Stimulated activated CD8-positive, alpha-beta memory T cell treated with anti-CD3 and anti-CD28 coated beads, Interleukin-2, amount 100 ng/mL, for 1 hour (primary cell): ENCODE results near the gene ANKRD44.
"Not testable (repeated sequence)": the region's sequence is repeated elsewhere in the genome, so short reads cannot be mapped to it uniquely, and the experiment has no call there.

Experiments used
- DNase-seq, 2 donors: peaks; one replicate each; pipeline ENCODE4 v3.0.0-alpha.2; 2020; ENCODE audit warnings: low read depth in 2 of 2

Gene ANKRD44

GRCh38 chr2:197287596-197287932 lies 23.0 kb downstream of the ANKRD44 start:
- not testable (repeated sequence) for DNase-seq

GRCh38 chr2:197286805-197287595 lies 23.6 kb downstream of the ANKRD44 start:
- DNase-seq: no peak

DNA sequence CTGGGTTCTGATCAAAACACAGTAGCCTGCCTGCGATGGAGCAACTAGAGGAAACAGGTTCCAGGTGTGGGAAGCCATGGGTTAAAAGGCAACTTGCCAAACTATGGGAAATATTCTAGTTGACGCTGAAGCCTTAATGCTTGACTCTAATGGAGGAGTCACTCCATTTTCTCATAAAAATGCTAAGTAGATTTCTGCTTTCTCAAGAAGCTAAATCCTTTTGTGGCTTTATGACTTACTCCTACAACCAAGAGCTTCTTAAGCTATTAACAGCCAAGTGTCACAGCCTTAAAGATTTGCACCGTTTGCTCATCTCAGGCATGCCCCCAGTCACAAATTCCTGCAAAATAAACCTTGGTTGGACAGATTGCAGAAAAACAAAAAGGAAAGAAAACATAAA lies 25.2 kb downstream of the ANKRD44 start:
- no peak for DNase-seq

DNA sequence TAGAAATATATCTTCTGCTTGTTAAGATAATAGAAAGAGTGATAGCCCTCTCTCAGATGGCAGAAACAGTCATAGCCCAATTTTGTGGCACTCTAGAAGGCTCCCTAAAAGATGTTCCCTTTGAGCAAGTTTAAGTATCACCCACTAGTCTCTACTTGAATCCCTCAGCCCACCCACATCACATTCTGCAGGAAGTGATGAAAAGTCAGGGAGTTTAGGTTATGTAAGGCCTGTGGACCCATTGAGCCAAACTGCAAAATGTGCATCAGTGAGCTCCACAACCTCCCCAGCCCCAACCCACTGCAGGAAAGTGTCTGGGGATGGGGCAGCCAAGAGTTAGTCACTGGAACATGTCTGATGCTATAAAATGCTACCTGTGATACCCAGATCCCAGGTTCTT lies 25.6 kb downstream of the ANKRD44 start:
- DNase-seq: no peak

GRCh38 chr2:197281421-197281820 lies 29.2 kb downstream of the ANKRD44 start:
- DNase-seq: no peak

DNA sequence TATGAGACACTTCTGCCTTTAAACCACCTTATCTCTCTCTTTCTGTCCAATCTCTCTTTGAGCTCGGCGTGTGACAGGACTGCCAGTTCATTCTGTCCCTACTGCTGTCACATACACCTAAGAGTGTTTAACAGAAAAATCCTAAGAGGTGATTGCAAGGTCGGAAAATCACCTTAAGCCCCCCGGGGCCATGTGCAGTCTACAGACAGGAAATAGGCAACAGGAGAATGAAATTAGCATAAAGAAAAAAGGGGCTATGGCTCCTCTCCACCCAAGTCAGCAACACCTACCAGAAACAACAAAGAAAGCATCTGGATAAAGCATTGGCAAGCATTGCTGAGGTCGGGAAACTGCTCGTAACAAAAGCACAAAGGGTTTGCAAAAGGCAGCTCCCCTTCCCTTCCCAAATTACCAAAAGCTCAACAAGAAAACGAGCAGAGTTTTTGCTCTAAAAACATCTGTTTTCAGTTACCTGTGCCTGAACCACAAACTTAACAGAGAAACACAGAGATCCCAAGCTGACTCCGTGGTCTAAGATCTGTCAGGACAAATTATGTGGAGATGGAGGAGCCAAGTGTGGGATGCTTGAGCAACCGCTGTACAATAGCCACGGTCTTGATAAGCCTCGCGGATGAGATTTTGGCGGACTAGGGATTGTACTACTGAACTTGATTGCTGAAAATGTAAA lies 30.4 kb downstream of the ANKRD44 start:
- DNase-seq: no peak

DNA sequence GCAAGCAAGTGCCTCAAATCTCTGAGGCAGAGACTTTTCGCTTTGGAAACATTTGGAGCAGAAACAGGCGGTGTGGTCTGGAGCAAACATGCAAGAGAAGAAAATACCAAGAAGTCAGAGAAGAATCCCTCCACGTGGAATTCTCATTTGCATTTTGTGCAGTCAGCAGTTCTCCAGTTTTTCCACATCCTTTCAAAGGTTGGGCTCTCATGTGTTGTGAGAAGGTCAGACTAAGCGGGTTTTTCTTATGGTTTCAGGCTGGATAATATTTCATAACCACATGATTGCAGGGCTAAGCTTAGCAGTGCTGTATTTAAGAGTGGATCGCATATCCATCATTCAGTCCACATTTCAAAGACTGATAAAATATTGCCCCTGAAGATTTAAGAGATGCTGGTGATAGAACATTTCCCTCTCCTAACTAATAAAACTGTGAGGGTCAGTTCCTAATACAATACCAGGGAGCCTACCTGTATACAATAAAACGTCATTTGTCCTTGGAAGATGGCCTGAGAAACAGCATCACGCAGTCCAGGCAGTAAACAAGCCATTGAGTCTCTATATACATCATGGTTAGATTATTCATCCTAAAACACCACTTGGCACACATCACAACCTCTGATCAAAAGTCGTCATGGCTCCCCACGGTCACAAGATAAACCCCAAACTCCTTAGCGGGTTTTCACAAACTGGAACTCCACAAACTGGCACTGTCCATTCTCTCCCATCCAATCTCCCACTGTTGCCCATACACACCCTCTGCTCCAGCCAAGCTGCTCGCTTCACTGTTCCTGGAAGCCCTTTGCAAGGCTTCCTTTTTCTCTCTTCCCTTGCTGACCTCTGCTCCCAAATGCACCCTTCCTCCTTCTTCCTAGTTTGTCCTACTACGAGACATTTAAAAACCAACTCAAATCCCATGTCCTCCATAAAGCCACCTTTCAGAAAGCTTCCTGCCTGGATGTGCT lies 31.5 kb downstream of the ANKRD44 start:
- DNase-seq: no peak

- DNase-seq: no peak
These were observed 32.8 kb downstream of the ANKRD44 start for GRCh38 chr2:197277794-197278193.

DNA sequence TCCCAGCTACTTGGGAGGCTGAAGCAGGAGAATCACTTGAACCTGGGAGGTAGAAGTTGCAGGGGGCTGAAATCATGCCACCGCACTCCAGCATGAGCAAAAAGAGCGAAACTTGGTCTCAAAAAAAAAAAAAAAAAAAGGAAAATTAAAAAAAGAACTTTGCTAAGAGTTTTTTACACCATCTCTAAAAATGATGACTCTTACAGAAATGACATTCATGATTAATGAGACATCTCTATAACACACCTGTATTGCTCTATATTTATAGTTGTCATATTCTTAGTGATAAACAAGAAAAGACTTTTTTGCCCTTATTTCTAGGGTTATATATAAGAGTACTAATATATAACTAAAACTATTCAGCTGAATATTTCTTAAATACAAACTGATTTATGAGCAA lies 34.4 kb downstream of the ANKRD44 start:
- DNase-seq: no peak

GRCh38 chr2:197274937-197275336 lies 35.6 kb downstream of the ANKRD44 start:
- DNase-seq: no peak

DNA sequence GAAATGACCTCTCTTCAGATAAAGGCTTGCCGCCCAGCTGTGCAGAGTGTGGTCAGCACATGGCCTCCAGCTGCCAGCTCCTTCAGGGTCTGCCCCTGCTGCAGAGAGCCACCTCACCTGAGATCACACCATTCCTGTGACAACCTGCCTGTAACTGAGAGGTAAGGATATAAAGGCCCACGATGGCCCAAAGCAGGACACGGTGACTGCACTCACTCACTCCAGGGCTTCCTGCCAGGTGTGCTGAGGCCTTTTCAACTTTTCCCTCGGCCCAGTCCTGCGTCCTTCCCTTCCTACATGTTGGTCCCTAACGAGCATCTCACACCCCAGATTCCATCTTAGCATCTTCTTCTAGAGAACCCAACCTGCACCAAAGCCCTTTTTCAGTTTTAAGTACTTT lies 36.2 kb downstream of the ANKRD44 start:
- DNase-seq: no peak

DNA sequence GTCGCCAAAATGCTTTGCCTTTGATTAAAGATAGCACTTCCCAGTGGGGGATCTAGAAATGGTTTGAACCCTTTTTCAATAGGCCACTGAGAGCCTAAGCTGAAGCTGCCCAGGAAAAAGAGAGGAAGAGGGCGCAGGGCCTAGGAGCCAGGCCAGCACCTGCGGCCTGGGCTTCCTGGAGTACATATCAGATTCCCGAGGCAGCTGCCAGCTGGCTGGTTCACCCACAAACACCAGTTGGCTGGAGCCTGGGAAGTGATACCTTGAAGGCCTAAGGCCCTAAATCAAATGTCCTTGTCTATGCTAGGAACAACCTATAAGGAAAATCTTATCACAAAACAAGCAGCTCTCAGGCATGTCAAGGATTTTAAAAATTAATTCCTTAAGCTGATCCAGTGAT lies 37.1 kb downstream of the ANKRD44 start:
- no peak for DNase-seq

DNA sequence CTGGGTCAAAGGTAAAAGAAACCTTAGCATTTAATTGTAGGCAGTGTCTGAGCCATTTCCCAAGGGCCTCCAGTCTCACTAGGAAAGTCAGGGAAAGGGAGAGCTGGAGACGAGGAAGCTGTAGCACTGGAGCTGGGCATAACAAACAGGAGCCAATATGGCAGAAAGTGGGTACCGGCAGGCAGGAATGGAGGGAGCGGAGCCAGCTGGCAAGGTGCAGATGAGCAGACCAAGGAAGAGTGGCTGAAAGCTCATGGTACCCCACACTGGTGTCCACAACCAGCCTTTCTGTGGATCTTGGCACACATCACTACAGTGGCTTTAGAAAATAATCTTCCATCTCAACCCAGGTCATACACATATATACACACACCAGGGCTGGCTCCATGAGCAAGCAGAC lies 40.0 kb downstream of the ANKRD44 start:
- no peak for DNase-seq

DNA sequence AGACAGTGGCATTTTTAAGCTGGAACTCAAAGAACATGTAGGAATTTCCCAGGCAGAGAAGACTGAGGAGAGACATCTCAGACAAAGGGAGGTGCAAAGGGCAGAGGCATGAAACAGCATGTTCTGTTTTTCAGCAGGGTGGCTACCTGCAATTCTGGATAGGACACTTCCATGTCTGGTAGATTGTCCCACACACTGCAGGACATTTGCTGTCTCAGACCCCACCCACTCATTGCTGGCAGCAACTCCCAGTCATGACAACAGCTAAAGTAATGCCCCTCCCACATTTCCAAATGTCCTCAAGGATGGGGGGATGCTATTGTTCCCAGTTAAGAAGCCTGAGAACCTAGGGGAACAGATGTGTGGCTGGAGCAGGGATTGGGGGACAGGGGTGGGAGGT lies 40.8 kb downstream of the ANKRD44 start:
- DNase-seq: no peak

- DNase-seq: no peak
These were observed 41.6 kb downstream of the ANKRD44 start for GRCh38 chr2:197268786-197269584.

DNA sequence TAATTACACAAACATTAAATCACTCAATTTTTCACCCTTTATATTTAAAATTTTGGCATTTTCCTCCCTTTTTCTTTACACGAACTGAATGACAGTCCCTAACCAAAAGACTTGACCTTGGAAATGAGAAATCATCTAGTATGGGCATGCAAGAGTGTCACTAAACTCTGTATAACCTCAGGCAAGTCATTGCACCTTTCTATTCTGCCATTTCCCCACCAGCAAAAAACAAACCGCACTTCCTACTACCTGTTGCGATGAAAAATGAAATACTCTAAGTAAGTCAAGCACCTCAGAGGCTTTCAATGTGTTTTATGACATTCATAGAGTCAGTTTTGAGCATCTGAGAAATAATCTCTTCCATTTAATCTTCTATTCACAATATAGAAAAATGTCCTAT lies 44.1 kb downstream of the ANKRD44 start:
- no peak for DNase-seq

DNA sequence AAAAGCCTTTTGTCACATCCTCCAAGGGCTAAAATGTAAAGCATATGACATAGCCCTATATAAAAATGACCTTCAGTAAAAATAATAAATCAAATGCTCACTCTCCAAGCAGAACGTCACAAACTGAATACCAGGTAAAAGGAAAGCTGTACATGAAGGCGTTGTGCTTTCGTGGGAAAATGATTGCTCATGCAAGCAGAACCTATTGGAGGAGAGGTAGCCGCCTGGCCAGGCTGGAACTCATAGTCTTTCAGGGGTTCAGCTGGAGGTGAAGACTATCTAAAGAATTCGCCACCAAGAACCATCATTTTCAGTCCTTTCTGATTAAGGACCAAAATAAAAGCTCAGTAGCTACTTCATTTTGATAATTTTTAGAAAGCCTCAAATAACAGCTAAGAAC lies 44.7 kb downstream of the ANKRD44 start:
- no peak for DNase-seq

GRCh38 chr2:197265036-197265435 lies 45.5 kb downstream of the ANKRD44 start:
- DNase-seq: no peak

- no peak for DNase-seq
These were observed 46.2 kb downstream of the ANKRD44 start for GRCh38 chr2:197264332-197264731.

DNA sequence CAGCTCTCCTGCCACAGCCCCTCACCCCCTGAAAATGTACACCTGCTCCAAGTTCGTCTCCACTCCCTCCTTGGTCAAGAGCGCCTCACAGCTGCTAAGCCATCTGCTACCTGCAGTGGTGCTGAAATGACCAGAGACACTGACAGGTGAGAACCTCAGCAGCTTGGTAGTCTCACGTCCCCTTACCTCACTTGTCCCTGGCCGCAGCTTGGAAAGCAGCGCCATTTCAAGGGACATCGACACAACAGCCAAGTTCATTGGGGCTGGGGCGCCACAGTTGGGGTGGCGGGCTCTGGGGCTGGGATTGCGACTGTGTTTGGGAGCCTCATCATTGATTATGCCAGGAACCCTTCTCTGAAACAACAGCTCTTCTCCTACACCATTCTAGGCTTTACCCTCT lies 47.5 kb downstream of the ANKRD44 start:
- DNase-seq: no peak

- DNase-seq: no peak
These were observed 48.8 kb downstream of the ANKRD44 start for GRCh38 chr2:197261808-197262226.
